ENCODE results near the gene GABPA. TPM values are rescaled to one million over a fixed set of nuclear protein-coding genes. Genes with fewer than 3 reads are reported as not detected.

GABPA gene
- total and polyA plus RNA-seq, 4 donors, result 5.4 to 19.4 (median 11.5) TPM

DNA sequence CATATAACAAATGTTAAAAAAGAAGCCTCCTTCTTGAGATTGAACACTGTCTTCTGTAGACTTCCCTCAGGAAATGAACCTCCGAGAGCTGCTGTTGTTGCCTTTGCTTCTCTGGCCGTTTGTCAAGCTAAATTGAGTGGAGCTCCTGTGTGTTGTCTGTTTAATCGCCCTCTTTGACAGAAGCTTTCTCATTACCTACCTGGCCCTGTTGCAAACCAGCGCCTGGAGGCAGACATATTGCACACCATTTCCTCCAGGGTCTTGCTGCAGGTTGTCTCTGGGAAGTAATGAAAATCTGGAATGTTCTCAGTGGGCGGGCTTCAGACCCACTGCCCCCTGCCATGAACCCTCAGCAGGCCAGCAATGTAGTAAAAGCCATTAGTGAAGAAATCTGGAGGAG, 83.3 kb downstream of the GABPA start:
- WGBS, result 80% methylated on average over 5 of the region's 5 CpGs

DNA sequence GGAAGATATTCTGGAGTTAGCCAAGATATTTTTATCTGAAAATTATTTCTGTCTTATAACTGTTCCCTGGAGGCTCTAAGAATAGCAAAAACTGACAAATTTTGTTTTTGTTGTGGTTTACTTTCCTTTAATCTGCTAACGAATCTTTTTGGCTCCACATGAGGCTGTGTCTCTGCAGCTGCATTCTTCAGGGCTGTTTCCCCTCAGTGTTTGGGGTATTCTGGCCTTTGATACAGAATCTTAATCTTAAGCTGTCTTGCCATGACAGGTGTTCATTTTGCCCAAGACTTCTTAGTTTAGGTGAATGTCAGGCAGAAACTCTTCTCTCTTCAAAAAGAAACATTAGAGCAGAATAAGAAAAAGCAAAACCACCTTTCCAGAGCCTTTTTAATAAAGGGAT, 83.8 kb downstream of the GABPA start:
- Histone ChIP-seq H3K9ac (ENCODE audit: low read depth in 1 of 2, low read length in 2 of 2) (no peak overlapping the region), H3K4me3 (ENCODE audit: low read depth in 1 of 3, low read length in 3 of 3) (no peak overlapping the region), H3K27me3 (ENCODE audit: control insufficient read depth in 4 of 4, insufficient read depth in 4 of 4, low read length in 3 of 4) (no peaks in the 10 kb centered on the region), H3K9me3 (ENCODE audit: control insufficient read depth in 4 of 4, low read length in 3 of 4) (no peaks in the 10 kb centered on the region), H3K27ac (ENCODE audit: low read depth in 1 of 2, low read length in 2 of 2) (no peak overlapping the region), H3K36me3 (ENCODE audit: control insufficient read depth in 4 of 4, insufficient read depth in 3 of 4, low read depth in 1 of 4, low read length in 3 of 4) (no peaks in the 10 kb centered on the region), H3K4me1 (ENCODE audit: control insufficient read depth in 4 of 4, insufficient read depth in 4 of 4, low read length in 3 of 4) (no peaks in the 10 kb centered on the region)
- TF ChIP-seq SP1 (IDR thresholded peaks at IDR 0.05) (no peak), RAD21 (IDR thresholded peaks at IDR 0.05) (no peak), RXRA (IDR thresholded peaks at IDR 0.05) (no peak), HNF4G (IDR thresholded peaks at IDR 0.05) (no peak)
- TF ChIP-seq, protein P1, sequence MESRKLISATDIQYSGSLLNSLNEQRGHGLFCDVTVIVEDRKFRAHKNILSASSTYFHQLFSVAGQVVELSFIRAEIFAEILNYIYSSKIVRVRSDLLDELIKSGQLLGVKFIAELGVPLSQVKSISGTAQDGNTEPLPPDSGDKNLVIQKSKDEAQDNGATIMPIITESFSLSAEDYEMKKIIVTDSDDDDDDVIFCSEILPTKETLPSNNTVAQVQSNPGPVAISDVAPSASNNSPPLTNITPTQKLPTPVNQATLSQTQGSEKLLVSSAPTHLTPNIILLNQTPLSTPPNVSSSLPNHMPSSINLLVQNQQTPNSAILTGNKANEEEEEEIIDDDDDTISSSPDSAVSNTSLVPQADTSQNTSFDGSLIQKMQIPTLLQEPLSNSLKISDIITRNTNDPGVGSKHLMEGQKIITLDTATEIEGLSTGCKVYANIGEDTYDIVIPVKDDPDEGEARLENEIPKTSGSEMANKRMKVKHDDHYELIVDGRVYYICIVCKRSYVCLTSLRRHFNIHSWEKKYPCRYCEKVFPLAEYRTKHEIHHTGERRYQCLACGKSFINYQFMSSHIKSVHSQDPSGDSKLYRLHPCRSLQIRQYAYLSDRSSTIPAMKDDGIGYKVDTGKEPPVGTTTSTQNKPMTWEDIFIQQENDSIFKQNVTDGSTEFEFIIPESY (IDR thresholded peaks at IDR 0.05), result no peak
- TF ChIP-seq, protein P2, sequence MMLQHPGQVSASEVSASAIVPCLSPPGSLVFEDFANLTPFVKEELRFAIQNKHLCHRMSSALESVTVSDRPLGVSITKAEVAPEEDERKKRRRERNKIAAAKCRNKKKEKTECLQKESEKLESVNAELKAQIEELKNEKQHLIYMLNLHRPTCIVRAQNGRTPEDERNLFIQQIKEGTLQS (IDR thresholded peaks at IDR 0.05), result no peak
- WGBS, result 72% methylated on average over 1 of the region's 1 CpG
- DNase-seq (ENCODE audit: low spot score), result no peak

More for the DNA sequence above, 83.3 kb downstream of the GABPA start:
- no peak for DNase-seq (ENCODE audit: low spot score)
- TF ChIP-seq FOXA2 (IDR thresholded peaks at IDR 0.05), result no peak
- TF ChIP-seq, protein P1 (IDR thresholded peaks at IDR 0.05), result no peak
- no peak for TF ChIP-seq RXRA (IDR thresholded peaks at IDR 0.05)
- no peak for TF ChIP-seq FOXA1 (IDR thresholded peaks at IDR 0.05)
- TF ChIP-seq YY1 (IDR thresholded peaks at IDR 0.05), result no peak
- no peak for TF ChIP-seq HNF4G (IDR thresholded peaks at IDR 0.05)
- TF ChIP-seq RAD21 (IDR thresholded peaks at IDR 0.05), result no peak
- no peak for TF ChIP-seq TAF1 (conservative IDR thresholded peaks at IDR 0.05)
- TF ChIP-seq GABPA (IDR thresholded peaks at IDR 0.05 in 1 of 2, conservative IDR thresholded peaks at IDR 0.05 in 1 of 2), result no peak
- TF ChIP-seq HNF4A (conservative IDR thresholded peaks at IDR 0.05), result no peak
- TF ChIP-seq, protein P3, sequence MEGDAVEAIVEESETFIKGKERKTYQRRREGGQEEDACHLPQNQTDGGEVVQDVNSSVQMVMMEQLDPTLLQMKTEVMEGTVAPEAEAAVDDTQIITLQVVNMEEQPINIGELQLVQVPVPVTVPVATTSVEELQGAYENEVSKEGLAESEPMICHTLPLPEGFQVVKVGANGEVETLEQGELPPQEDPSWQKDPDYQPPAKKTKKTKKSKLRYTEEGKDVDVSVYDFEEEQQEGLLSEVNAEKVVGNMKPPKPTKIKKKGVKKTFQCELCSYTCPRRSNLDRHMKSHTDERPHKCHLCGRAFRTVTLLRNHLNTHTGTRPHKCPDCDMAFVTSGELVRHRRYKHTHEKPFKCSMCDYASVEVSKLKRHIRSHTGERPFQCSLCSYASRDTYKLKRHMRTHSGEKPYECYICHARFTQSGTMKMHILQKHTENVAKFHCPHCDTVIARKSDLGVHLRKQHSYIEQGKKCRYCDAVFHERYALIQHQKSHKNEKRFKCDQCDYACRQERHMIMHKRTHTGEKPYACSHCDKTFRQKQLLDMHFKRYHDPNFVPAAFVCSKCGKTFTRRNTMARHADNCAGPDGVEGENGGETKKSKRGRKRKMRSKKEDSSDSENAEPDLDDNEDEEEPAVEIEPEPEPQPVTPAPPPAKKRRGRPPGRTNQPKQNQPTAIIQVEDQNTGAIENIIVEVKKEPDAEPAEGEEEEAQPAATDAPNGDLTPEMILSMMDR (IDR thresholded peaks at IDR 0.05; ENCODE audit: low read depth, low read length, missing input control), result no peak
- TF ChIP-seq SP1 (IDR thresholded peaks at IDR 0.05), result no peak
- TF ChIP-seq, protein P2 (IDR thresholded peaks at IDR 0.05), result no peak
- TF ChIP-seq JUND (IDR thresholded peaks at IDR 0.05), result no peak
- Histone ChIP-seq H3K4me1 (ENCODE audit: control insufficient read depth in 4 of 4, insufficient read depth in 4 of 4, low read length in 3 of 4) (no peaks in the 10 kb centered on the region), H3K36me3 (ENCODE audit: control insufficient read depth in 4 of 4, insufficient read depth in 3 of 4, low read depth in 1 of 4, low read length in 3 of 4) (no peaks in the 10 kb centered on the region), H3K9me3 (ENCODE audit: control insufficient read depth in 4 of 4, low read length in 3 of 4) (no peaks in the 10 kb centered on the region), H3K9ac (ENCODE audit: low read depth in 1 of 2, low read length in 2 of 2) (no peak overlapping the region), H3K27ac (ENCODE audit: low read depth in 1 of 2, low read length in 2 of 2) (no peak overlapping the region), H3K27me3 (ENCODE audit: control insufficient read depth in 4 of 4, insufficient read depth in 4 of 4, low read length in 3 of 4) (no peaks in the 10 kb centered on the region), H3K4me3 (ENCODE audit: low read depth in 1 of 3, low read length in 3 of 3) (no peak overlapping the region)

Other genes starting within 250 kb of the GABPA start
- gene MRPL39, start 127.5 kb upstream of the GABPA start, total RNA-seq, result 10 to 100 TPM; 19.2 to 25.7 TPM
- gene MRPL39, start 127.5 kb upstream of the GABPA start, polyA plus RNA-seq, result 10 to 100 TPM; 23.1 to 35.7 TPM
- 1 to 10 TPM; 1.2 to 1.3 TPM for gene JAM2, start 95.7 kb upstream of the GABPA start, total RNA-seq
- gene JAM2, start 95.7 kb upstream of the GABPA start, polyA plus RNA-seq, result 1 to 10 TPM in 1 of 2 donors, under 1 TPM in 1; 0.89 to 2.0 TPM
- 100 to 1,000 TPM in 1 of 2 donors, 10 to 100 TPM in 1; 77.2 to 101 TPM for gene ATP5PF, start 68 bp upstream of the GABPA start, total RNA-seq
- gene ATP5PF, start 68 bp upstream of the GABPA start, polyA plus RNA-seq, result 100 to 1,000 TPM; 317 to 637 TPM

Data from liver (tissue), 9 donors.